Left ventricle myocardium inferior (tissue), 1 donor: ENCODE data around the gene TRAF6. TPM values are rescaled to one million over a fixed set of nuclear protein-coding genes. Genes with fewer than 3 reads are reported as not detected.
A peak's percentile ranks its signal among the peaks of the same experiment; 100 is the strongest.
"Not testable (repeated sequence)": the region's sequence is repeated elsewhere in the genome, so short reads cannot be mapped to it uniquely, and the experiment has no call there.

Experiments
- DNase-seq: peaks from one replicate; pipeline ENCODE4 v3.0.0-alpha.2; 2020
- H3K27ac ChIP-seq: fragments of 200-600 bp; replicated peaks from 2 replicates; pipeline ENCODE4 v1.8.0; 2021
- H3K27me3 ChIP-seq: fragments of 200-600 bp; 2 replicates; pipeline ENCODE4 v1.8.0; 2021; ENCODE audit warnings: low read depth
- H3K36me3 ChIP-seq: fragments of 200-600 bp; 2 replicates; pipeline ENCODE4 v1.8.0; 2021
- H3K4me1 ChIP-seq: fragments of 200-600 bp; 2 replicates; pipeline ENCODE4 v1.8.0; 2021
- H3K4me3 ChIP-seq: fragments of 200-600 bp; 2 replicates; pipeline ENCODE4 v1.8.0; 2021; ENCODE audit warnings: mild to moderate bottlenecking, moderate library complexity
- H3K9me3 ChIP-seq: fragments of 200-600 bp; replicated peaks from 2 replicates; pipeline ENCODE4 v1.8.0; 2021
- intact Hi-C: fragments of 100-400 bp; cut with micrococcal nuclease; formaldehyde crosslinking; loops from one replicate; pipeline ENCODE4 v1.11.0; 2022
- total RNA-seq: library from RNA; stranded (reverse); fragmentation: NEBNext Ultra II Directional; extraction: Animal tissue kit (Norgen Biotek cat#: 25700); gene quantifications from one replicate; pipeline ENCODE4 v1.2.1, GENCODE V29; 2021
- TF ChIP-seq, protein P1 (sequence below): fragments of 200-600 bp; IDR thresholded peaks from 2 replicates; pipeline ENCODE4 v1.8.0; 2021; ENCODE audit warnings: antibody characterized with exemption, mild to moderate bottlenecking, borderline replicate concordance
- donor health status: DM: no; HTN: yes; CAD: no; lungs with severe emphysema.

The TRAF6 gene
- total RNA-seq, 1 donor from 2014 or later, result 12.9 TPM

DNA sequence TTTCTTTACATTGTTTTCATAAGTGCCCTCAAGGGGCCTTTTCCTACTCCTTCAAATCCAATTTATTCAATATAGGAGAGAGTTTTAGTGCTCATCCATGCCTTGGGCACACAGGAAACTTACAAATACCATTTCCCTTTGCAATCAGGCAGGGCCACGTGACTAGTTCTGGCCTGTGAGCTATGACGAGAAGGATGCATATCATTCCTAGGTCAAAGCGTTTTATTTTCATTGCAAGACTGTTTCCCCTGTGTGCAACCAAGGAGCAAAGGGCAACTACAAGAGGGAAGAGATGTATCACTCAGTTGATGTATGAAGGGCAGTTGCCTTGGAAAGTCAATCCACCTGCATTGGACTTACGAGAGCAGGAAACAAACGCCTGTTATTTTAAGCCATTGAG lies 1.9 kb upstream of the TRAF6 start:
- TF ChIP-seq, protein P1, sequence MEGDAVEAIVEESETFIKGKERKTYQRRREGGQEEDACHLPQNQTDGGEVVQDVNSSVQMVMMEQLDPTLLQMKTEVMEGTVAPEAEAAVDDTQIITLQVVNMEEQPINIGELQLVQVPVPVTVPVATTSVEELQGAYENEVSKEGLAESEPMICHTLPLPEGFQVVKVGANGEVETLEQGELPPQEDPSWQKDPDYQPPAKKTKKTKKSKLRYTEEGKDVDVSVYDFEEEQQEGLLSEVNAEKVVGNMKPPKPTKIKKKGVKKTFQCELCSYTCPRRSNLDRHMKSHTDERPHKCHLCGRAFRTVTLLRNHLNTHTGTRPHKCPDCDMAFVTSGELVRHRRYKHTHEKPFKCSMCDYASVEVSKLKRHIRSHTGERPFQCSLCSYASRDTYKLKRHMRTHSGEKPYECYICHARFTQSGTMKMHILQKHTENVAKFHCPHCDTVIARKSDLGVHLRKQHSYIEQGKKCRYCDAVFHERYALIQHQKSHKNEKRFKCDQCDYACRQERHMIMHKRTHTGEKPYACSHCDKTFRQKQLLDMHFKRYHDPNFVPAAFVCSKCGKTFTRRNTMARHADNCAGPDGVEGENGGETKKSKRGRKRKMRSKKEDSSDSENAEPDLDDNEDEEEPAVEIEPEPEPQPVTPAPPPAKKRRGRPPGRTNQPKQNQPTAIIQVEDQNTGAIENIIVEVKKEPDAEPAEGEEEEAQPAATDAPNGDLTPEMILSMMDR, result no peak
- Histone ChIP-seq H3K9me3 (peaks cover 18% of the 10 kb centered on the region), H3K27ac (no peak overlapping the region), H3K4me3 (no peak overlapping the region), H3K27me3 (no peaks in the 10 kb centered on the region), H3K36me3 (no peaks in the 10 kb centered on the region), H3K4me1 (peaks cover 35% of the 10 kb centered on the region)
- intact Hi-C loops, result no loop called here
- DNase-seq, result no peak

DNA sequence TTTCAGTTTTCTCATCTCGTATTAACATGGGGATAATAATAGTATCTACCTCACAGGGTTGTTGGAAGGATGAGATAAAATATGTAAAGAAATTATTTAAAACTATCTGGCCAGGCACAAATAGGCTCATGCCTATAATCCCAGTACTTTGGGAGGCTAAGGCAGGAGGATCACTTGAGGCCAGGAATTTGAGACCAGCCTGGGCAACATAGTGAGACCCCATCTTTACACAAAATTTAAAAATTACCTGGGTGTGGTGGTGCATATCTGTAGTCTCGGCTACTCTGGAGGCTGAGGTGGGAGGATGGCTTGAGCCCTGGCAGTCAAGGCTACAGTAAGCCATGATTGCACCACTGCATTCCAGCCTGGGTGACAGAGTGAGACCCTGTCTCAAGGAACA lies 990 bp upstream of the TRAF6 start:
- H3K36me3 ChIP-seq, DNase-seq, H3K27me3 ChIP-seq, intact Hi-C loops: not testable (repeated sequence)
- Histone ChIP-seq H3K27ac (peak overlapping the region; percentile 97), H3K4me1 (peaks cover 42% of the 10 kb centered on the region), H3K9me3 (peaks cover 18% of the 10 kb centered on the region), H3K4me3 (peak overlapping the region; percentile 88)

DNA sequence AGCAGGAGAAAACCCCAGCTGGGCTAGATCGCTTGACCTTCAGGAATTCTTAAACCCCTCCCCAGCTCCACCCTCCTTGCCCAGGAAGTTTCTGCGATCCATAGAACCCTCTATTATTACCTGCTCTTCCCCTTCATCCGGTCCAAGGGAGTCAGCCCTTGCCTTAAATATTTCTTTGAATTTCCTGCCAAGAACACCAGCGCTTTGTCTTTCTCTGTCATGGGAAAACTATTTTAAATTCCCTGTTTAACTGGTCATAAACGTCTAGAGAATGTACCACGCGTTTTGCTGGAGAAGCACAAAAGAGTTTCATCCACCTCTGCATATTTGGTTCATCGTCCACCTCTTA lies 496 bp upstream of the TRAF6 start:
- intact Hi-C loops, result no loop called here
- no peaks in the 10 kb centered on the region for H3K36me3 ChIP-seq
- DNase-seq, result no peak
- H3K27me3 ChIP-seq, result no peaks in the 10 kb centered on the region
- peaks cover 18% of the 10 kb centered on the region for H3K9me3 ChIP-seq
- peaks cover 47% of the 10 kb centered on the region for H3K4me1 ChIP-seq
- peak overlapping the region; percentile 88 for H3K4me3 ChIP-seq
- TF ChIP-seq, protein P1, result no peak
- peak overlapping the region; percentile 97 for H3K27ac ChIP-seq

DNA sequence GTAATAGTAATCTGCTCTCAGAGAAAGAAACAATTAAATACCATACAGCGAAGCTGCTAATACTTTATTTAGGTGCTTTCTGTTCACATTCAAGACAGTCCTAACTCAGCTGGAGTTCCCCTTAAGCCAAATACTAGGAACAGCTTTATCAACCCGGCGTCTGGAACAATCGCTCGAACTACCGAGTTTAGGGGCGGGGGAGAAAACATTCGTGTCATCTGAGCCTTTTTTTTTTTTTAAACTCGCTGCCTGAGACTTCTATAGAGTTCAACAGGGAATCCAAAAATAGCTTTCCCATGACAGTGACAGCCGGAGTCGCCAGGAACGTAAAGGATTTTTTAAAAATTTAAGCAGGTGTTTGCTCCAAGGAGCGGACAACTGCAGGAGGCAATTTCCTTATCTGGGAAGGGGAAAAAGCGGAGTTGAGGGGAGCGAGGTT lies 852 bp downstream of the TRAF6 start:
- TF ChIP-seq, protein P1, result no peak
- Histone ChIP-seq H3K9me3 (peaks cover 14% of the 10 kb centered on the region), H3K4me3 (peak overlapping the region; percentile 88), H3K27me3 (no peaks in the 10 kb centered on the region), H3K27ac (peak overlapping the region; percentile 97), H3K36me3 (no peaks in the 10 kb centered on the region), H3K4me1 (peaks cover 58% of the 10 kb centered on the region)
- no peak for DNase-seq
- intact Hi-C loops, result no loop called here

DNA sequence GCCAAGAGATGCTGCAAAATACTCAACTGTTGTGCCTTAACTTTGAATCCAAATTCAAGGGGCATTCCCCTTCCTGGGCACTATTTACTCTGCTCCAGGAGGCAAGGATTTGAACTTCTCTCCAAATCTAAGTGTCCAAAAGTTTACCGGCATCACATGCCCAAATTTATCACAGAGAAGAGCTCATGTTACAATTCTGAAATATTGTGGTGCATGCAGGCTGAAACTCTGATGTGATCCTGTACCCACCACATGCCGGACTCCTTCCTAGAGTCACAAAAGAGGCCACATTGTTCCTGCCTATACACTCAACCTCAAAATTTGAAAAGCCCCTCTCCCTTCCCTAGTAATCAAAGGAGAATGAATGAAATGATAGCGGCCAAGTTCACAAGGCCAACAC lies 1.3 kb downstream of the TRAF6 start:
- Histone ChIP-seq H3K27me3 (no peaks in the 10 kb centered on the region), H3K4me1 (peaks cover 61% of the 10 kb centered on the region), H3K36me3 (no peaks in the 10 kb centered on the region), H3K4me3 (peak overlapping the region; percentile 88), H3K27ac (peak overlapping the region; percentile 97), H3K9me3 (peaks cover 9% of the 10 kb centered on the region)
- intact Hi-C loops, result no loop called here
- TF ChIP-seq, protein P1, result no peak
- DNase-seq, result no peak

DNA sequence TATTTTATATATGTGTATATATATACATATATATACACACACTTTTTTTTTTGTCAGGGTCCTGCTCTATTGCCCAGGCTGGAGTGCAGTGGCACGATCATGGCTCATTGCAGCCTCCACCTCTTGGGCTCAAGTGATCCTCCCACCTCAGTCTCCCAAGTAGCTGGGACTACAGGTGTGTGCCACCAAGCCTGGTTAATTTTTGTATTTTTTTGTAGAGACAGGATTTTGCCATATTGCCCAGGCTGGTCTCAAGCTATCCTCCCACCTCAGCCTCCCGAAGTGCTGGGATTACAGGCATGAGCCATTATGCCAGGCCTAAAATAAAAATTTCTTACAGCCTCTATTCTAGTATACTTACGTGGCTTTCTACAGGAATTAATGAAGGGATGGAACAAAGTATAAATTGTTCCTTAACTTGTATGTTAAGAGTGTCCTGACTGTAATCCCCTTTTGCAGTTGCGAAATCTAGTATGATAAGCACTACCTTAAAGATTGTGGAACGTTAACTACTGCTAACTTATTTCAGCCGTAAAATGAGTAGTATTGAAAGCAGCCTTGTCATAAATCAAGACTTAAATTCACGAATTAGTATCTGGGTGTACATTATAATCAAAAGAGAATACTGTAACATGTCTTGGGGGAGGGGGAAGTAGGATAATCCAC lies 2.1 kb downstream of the TRAF6 start:
- no peaks in the 10 kb centered on the region for H3K27me3 ChIP-seq
- intact Hi-C loops, result no loop called here
- peaks cover 69% of the 10 kb centered on the region for H3K4me1 ChIP-seq
- no peaks in the 10 kb centered on the region for H3K36me3 ChIP-seq
- H3K9me3 ChIP-seq, result peaks cover 2% of the 10 kb centered on the region
- H3K27ac ChIP-seq, result peak overlapping the region; percentile 97
- TF ChIP-seq, protein P1, result no peak
- H3K4me3 ChIP-seq, result peak overlapping the region; percentile 88
- no peak for DNase-seq
